Activated naive CD4-positive, alpha-beta T cell treated with anti-CD3 and anti-CD28 coated beads, Interleukin-2, amount 50 U/mL, for 16 hours (primary cell): ENCODE results near the gene PALS1.

Experiments
- DNase-seq: peaks from one replicate; pipeline ENCODE4 v3.0.0-alpha.2; 2020

Gene PALS1

DNA sequence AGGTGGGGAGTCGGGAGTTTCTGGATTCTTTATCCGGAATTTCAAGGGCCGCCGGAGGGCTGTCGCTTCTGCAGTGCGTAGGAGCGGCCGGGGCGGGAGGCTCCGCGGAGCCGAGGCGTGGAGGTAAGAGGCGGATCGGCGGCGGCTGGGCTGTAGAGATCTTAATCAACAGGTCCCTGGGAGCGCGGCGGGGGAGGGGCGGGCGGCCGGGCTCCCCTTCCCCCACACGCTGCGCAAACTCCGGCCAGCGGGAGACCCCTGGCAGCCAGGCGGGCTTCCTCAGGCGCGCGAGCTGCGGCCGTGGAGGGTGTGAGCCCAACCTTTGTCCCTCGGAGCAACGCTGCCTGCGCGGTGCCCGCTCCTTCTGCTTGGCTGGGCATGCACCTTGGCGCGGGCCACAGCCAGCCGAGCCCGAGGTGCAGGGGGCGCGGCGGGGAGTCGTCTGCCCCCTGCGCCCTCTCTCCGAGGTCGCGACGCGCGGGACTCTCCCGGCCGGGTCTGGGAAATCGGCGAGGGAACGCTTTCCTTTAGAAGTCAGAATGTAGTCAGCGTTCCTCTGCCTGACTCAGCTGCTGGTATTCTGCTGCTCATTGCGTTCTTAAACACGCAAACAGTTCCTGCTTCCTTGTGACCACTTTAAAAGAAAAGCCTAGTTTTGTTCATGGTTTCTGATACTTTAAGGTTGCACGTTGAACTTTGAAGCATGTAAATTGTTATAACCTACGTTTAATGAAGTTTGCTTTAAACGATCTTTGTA is at the start of gene PALS1:
Gene PALS1 (plus strand): TSS at position 25 of the 757 bp plus-strand sequence. CDS start 37,736 bp downstream, outside the sequence.
- peak; percentile 62 for DNase-seq

GRCh38 chr14:67191768-67192290 is 49.4 kb upstream of the PALS1 start:
- DNase-seq = no peak

DNA sequence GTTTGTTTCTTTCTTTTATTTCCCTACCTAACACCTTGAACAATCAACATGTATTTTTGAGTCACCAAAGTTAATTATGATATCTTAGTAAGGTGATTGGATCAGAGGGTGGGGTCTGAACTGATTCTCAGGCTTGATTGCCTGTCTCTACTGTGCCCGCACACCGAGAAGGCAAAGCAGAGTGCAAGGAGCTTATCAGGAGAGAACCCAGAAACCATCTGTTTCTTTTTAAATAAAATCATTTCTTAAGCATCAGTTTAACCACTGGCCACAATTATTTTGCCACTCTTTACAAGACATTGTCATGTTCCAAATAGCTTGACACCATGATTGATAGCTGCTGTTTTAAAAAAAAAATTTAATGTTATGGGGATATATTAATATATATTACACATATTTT is 48.9 kb upstream of the PALS1 start:
- DNase-seq = no peak

GRCh38 chr14:67195279-67195678 is 46.0 kb upstream of the PALS1 start:
- DNase-seq = no peak

- no peak for DNase-seq
Measured at GRCh38 chr14:67199016-67199415, 42.2 kb upstream of the PALS1 start.

GRCh38 chr14:67207810-67208209 is 33.4 kb upstream of the PALS1 start:
- DNase-seq = no peak

DNA sequence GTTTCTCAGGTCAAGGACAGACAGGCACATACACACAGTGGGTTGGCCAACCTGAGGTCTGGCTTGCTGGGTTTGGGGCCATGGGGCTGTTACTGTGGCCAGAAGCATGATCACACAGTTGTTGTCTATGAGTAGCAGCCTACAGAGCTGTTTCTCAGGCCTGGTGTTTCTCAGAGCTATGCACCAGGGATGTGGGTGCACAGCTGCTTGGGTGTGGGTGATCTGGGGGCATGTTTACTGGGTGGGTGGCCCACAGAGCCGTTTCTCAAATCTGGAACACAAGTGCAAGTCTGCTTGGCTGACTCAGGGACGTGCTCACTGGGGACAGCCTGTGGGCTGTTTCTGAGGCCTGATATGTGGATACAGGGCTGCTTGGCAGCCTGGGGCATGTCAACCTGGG is 23.1 kb upstream of the PALS1 start:
- DNase-seq = no peak

DNA sequence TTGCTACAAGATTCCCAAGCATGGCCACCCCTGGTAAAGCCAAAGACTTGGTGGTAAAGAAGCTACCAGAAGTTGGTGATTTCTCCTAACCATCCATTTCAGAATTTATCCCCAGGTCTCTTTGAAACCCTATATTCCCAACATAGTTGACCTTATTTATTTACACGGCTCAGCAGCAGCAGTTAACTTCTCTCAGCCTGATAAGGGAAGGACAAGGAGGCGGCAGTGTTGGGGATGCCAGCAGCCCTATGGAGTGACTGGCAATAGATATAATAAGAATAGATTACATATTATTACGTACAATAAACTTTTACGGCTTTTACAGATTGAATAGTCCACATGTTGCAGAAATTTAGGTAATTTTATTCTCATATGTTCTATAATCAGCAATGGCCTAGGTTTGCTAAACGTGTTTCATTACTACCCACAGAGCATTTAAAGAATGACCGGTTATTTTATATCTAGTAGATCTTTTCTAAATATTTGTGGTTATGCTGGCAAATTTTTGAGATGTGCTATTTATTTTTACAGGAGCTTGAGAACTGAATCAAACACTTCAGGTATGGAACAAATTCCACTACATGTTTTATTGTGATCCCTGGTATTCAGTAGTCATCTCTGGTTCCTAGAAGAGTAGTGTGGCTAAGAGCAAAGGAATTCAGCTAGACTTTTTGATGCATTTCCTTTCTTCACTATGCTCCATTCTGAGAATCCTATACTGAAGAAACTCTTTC is 19.8 kb upstream of the PALS1 start:
- no peak for DNase-seq

DNA sequence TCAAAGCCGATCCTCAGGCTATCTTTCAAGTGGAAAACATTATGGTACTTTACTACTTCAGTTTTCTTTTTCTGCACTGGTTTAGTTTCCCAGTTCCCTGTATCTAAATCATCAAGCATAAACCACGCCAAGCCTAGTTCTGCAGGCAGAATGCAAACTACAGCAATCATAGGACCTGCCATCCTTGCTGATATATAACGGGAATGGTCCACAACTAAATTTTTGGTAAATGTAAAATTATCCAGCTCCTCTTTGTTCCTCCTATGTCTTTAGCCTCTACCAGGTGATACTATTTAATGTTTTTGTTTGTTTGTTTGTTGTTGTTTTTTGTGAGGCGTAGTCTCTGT is 19.3 kb upstream of the PALS1 start:
- DNase-seq = no peak

DNA sequence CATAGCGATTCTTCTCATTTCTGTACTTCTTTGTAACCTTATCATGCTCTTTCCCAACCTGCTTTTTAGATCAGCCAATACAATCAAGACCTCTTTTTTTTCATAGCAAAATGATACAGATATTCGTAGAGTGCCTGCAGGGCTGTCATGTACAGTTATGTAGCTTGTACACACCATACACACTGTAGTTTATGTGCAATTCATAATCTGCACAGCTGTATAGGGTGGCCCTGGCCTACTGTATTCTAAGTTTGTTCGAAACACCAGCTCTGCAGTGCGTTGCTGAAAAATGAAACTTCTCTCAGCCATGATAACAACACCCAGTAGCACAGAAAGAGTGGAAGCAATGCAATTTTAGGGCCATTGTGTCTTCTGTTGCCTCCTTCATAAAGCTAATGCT is 15.7 kb upstream of the PALS1 start:
- DNase-seq = no peak

- no peak for DNase-seq
Measured at GRCh38 chr14:67228325-67228984, 12.8 kb upstream of the PALS1 start.

GRCh38 chr14:67232066-67232465 is 9.2 kb upstream of the PALS1 start:
- DNase-seq = no peak

DNA sequence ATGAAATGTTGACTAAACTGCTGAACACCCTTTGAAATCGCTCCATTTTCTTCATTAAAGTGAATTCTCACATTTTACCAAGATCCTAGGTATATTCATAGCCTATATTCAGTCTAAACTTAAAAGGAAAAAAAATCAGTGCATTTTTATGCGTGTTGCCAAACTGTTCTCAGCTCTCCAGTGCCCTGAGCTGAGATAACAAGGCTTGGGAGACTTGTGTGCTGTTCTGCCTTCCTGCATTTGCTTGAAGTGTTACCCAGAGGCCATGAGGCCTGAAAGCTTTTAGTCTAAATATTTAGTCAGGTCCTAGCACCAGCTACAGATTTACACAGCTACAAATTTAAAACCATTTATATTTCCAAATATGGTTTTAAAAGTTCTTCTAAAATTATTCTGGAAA is 8.6 kb upstream of the PALS1 start:
- no peak for DNase-seq

- no peak for DNase-seq
Measured at GRCh38 chr14:67237591-67237990, 3.6 kb upstream of the PALS1 start.

DNA sequence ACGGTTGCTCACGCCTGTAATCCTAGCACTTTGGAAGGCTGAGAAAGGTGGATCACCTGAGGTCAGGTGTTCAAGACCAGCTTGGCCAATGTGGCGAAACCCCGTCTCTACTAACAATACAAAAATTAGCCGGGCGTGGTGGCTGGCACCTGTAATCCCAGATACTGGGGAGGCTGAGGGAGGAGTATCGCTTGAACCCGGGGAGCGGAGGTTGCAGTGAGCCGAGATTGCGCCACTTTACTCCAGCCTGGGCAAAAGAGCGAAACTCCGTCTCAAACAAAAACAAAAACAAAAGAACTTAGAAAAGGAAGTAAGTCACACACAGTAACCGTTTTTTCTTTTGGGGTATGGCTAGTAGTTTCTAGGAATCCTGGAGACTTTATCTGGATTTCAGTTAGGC is 1.7 kb upstream of the PALS1 start:
- no peak for DNase-seq

DNA sequence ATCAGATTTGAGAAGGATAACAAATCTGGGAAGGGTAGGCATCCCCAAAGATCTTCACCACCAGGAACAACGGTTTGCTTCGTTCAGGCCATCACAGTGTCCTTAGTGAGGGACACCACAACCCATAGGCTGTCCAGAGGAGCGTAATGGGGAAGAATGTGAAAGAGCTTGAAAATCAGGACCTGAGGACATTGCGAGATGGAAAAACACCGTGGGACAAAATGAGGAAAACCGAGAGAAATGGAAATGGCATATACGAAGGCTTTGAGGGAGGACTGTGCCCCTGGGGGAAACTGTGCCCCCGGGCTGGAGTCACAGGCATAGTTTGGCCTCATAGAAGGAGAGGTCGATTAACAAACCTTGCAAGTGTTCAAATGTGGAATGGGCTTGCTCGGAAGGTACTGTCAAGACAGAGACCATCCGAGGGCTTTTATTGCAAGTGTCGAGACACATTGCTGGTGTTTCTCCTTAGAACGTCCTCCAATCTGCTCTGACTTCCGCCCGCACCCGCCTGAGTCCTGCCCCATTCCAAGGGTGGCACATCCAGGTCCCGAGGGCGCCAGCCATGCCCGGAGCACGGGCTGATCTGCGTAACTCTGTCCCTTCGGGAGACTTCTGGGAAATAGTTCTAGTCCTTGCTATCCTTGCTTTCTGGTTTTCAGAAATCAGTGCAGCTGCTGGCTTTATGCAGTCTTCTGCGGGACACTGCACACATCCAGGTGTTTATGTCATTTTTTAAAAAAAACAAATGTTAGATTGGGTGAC is 885 bp upstream of the PALS1 start:
- peak; percentile 39 for DNase-seq

DNA sequence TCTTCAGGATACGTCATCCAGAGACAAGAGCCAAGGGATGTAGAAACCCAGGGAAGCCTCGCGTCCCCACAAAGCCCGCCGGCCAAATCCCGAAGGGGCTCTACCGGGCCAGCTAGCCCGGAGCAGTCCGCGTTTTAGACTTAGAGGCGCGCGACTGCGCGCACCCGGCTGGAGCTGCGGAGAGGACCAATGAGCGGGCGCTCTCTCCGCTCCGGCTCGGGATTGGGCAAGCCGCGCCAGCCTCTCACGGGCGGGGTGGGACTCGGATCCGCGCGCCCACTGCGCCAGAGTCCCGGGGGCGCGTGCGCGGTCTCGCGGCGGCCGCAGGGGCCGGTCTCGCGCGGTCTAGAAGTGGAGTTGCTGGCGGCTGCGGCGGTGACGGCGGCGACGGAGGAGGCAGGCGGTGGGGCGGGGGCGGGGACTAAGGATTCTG is 241 bp upstream of the PALS1 start:
- DNase-seq = peak; percentile 95

GRCh38 chr14:67242168-67242420 is 859 bp downstream of the PALS1 start:
- no peak for DNase-seq

DNA sequence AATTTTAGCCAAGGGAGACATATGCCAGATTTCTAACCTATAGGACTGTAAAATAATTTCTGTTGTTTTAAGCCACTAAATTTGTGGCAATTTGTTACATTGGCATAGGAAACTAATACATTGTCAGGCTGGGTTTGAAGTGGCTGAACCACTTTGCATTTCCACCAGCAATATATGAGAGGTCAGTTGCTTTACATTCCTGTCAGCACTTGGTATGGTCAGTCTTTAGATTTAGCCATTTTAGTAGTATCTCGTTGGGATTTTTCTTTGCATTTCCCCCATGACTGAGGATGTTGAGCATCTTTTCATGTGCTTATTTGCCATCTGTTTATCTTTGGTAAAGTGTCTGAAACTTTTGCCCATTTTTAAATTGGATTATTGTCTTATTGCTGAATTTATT is 3.9 kb downstream of the PALS1 start:
- DNase-seq = no peak

DNA sequence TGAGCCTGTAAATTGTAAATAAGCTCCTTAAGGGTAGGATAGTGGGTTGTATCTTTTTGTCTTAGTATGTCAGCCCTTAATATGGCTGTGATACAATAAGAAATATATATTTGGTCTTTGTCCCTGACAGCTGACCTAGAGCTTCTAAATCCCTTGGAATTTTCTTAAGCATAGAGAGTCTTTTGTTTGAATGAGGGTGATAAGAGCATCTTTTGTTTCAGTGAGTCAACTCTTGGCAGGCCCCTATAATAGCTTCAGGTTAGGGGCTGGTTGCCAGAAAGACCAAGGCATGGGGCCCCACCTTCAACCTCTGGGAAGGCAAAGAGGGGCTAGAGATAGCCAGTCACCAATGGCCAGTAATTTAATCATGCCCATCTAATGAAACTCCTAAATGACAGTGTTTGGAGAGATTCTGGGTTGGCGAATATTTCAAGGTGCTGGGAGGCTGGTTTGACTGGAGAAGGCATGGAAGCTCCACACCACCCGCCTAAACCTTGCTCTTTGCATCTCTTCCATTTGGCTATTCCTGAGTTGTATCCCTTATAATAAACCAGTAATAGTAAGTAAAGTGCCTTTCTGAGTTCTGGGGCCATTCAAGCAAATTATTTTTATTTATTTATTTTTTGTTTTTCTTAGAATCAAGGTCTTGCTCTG is 10.5 kb downstream of the PALS1 start:
- no peak for DNase-seq

DNA sequence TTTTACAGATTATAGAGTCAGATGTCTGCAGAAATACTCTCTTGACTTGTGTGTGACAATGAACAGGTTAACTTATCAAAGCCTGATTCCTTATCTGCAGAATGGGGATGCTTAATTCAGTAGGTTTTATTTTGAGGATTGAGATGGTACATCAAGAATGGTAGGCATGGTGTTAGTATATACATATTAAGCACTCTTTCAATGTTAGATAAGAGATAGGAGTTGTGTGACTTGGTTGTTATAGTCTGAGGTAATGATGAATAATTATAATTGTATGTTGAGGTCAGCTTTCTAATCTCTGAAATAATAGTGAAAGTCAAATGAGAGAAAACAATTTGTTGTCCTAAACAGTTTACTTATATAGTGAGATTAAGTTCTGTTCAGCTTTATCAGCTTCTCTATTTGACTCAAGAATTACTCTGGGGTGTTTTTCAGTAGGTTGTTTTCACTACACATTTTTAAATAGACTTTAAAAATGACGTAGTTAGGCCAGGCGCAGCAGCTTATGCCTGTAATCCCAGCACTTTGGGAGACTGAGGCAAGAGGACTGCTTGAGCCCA is 11.9 kb downstream of the PALS1 start:
- no peak for DNase-seq

- DNase-seq = no peak
Measured at GRCh38 chr14:67257906-67258305, 16.7 kb downstream of the PALS1 start.
